Right kidney (tissue), 1 donor: Measurements from ENCODE around the gene PDCD7.
"Not testable (repeated sequence)": the region's sequence is repeated elsewhere in the genome, so short reads cannot be mapped to it uniquely, and the experiment has no call there.

Experiments
- DNase-seq: peaks from one replicate; pipeline ENCODE4 v3.0.0-alpha.2; 2016

The PDCD7 gene

DNA sequence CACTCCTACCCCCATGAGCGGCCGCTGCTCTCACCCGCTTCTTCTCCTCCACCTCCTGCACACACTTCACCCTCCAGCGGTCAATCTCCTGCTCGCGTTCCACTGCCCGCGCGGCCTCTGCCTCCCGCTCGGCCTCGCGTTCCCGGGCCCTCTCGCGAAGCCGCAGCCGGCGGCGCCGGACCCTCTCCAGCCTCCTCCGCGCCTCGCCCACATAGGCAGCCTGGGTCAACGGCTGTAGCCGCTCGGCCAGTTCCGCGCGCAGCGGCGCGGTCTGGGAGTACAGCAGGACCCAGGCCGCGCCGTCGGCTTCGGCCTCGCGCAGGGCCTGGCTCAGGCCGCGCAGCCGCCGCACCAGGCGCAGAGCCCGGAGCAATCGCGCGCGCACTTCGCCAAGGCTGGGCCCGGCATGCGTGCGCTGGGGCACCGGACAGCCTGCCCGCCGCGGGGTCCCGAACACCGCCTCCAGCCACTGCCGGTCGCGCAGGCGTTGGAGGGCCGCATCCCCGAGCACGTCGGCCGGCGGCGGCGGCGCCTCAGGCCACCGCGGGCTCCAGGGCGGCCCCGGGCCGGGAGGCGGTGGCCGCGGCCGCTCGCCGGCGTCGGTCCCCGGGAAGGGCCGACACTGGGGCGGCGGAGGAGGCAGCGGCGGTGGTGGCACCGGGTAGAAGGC lies 595 bp downstream of the PDCD7 start:
- DNase-seq = peak; percentile 87

DNA sequence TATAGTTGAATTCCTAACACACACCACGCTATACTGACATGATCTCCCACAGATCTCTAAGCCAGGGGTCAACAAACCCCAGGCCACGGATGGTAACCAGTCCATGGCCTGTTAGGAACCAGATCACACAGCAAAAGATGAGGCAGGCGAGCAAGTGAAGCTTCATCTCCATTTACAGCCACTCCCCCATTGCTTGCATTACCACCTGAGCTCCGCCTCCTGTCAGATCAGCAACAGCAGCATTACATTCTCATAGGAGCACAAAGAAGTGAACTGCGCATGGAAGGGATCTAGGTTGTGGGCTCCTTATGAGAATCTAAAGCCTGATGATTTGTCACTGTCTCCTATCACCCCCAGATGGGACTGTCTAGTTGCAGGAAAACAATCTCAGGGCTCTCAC lies 2.7 kb downstream of the PDCD7 start:
- DNase-seq = no peak

DNA sequence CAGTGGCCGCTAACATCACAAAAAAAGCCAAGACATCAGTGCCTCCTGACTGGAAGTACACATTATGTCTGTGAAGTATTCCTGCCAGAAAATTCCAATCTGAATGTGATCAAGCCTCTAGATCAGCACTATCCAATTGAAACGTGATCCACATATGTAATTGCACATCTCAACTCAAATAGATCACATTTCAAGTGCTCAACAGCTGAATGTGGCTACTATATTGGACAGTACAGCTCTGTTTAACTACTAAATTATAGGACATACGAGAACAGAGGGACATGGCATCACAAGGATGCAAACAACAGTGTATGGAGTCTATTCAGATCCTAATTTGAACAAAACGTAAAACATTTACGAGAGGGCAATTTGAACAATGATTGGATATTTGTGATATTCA lies 18.1 kb downstream of the PDCD7 start:
- DNase-seq = no peak

DNA sequence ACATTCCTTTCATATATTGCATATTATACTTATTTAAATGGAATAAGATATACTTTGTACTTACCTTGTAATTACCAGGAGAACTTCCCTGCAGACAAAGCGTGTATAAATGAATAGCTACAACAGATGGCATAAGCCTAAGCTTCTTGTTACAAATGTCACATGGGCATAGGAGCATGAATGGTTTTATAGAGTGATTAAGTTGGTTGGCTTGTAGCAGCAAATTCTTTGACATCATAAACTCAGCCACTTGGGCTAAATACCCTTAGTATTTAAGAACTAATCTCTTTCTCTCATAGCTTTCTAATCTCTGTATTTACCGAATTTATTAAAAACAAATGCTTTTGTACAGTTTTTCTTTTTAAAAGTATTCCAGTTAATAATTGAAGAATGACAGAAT lies 18.5 kb downstream of the PDCD7 start, which contains the start of gene UBAP1L:
Gene UBAP1L, minus strand, starts transcription at position 115 of the 400 bp plus-strand sequence. CDS start 8,985 bp downstream, outside the sequence.
- no peak for DNase-seq

DNA sequence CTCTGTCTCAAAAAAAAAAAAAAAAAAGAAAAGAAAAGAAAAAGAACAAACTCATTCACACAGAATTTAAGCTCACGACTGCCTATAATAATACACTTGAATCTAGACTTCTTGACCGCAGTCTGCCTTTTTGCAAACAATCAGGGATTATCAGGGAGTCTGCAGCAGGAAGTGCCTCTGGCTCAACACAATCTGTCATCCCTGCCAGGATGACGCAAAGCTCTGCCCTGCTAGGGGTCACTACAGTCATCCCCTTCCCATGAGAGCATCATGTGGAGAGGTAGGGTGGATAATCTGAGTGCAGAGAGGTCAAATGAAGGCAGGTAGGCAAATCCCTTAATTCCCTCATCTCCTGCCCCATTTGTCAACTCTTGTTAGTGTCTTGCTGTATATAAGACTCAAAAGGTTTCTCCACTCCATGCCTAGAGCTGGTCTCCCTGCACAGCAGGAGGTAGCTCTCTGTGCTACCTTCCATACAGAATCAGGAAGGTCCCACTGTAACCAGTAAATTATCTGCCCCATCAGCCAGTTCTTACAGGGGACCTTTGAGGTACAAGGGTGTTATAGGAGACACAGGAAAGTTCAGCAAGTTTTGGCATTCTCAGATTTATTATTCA lies 22.8 kb downstream of the PDCD7 start:
- DNase-seq = no peak

DNA sequence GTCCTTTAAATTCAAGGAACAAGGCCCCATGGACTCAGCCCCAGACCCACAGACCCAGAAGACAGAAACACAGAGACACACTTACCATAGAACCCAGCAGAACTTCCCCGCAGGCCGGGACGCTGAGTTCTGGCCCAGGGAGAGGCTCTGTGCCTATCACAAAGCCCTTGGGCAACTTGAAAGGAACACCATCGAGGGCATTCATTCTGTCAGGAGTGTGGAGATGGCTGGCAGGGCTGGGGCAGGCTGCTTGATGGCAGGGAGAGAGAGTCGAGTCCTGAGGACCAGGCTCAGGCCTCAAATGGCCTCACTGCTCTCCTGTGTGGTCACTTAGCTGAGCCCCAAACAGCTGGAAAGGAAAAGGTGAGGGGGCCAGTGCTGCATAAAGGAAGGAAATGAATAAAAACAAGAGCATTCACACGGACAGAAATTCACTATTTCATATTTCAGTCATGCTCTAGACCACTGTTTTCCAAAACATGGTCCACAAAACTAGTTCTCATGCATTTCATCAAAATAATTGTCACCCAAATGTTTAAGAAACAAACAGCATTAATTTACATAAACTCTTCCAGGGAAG lies 27.5 kb downstream of the PDCD7 start:
- DNase-seq = no peak

DNA sequence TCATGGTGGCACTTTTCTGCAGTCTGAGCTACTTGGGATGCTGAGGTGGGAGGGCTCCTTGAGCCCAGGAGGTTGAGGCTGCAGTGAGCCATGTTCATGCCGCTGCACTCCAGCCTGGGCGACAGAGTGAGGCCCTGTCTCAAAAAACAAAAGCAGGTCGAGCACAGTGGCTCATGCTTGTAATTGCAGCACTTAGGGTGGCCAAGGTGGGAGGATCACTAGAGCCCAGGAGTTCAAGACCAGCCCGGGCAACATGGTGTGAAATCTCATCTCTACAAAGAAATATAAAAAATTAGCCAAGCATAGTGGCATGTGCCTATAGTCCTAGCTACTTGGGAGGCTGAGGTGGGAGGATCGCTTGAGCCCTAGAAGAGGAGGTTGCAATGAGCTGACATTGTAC lies 28.6 kb downstream of the PDCD7 start:
- no peak for DNase-seq

DNA sequence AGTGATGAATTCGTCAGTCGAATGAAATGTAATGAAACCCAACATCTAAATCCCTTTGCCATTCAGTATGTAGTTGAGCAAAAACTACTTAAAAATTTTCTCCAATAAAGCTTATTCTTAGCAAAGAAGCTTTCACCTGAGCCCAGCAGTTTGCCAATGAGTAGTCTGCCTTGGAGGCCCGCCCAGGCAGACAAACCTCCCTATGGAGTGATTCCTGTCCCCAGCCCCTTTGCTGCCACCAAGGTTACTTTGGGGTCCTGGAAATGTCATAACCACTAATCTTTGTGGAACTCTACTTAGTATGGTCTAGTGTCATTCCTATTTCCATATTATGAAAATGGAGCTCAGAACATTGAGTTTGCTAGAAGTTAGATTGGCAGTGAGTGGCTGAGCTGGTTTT lies 30.7 kb downstream of the PDCD7 start:
- DNase-seq = no peak

DNA sequence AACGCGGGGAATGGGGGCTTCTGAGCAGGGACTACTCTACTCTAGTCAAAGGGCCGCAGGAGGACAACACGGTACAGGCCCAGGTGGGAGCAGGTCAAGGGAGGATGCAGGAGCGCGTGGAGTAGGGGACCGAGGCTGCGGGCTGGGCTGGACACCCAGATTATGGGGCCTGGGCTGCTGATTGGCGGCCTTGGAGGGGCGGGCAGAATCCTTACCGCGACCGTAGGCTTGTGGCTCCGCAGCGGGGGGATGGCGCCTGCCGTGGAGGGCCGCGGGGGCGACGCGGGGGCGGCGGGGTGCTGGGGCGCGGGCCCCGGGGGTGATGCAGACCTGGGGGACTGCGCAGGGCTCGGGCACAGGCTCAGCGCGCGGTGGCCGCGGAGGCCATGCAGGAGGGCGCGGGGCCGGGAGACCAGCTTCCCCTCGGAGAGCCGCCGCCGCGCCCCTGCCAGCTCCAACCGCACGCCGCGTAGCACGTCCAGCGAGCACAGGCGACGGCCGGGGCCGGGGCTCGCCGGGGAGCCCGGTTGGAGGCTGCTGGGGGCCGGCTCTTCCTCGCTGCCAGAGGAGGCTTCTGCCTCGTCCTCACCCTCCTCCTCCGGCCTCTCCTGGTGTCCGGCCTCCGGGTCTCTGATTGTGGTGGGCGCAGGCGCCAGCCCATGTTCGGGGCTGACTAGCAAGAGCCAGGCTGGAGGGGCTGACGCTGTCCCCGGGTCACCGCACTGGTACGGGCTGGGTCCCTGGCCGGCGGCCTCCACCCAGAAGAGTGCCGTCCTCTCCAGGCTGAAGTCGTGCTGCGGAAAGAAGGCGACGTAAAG lies 31.5 kb downstream of the PDCD7 start:
- no peak for DNase-seq

DNA sequence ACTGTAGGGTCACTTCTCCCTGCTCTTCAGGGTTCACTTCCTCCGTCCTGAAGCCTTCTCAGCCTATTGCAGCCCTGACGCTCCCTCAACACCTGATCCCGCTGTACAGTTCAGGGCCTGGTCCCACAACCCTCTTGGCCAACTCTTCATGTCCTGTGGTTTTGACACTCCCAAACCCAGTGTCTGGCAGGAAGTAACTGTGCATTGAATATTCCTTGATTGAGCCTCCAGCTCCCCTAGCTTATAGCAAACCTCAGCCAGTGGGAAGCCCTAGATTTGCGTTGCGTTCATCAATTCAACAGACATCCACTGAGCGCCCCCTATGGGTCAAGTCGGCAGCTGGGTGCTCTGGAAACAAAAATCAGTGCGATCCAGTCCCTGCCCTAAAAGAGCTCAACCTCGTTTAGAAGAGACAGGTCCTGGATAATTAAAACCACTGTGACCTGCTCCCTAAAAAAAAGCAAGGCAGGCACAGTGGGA lies 32.2 kb downstream of the PDCD7 start:
- DNase-seq = peak; percentile 67

DNA sequence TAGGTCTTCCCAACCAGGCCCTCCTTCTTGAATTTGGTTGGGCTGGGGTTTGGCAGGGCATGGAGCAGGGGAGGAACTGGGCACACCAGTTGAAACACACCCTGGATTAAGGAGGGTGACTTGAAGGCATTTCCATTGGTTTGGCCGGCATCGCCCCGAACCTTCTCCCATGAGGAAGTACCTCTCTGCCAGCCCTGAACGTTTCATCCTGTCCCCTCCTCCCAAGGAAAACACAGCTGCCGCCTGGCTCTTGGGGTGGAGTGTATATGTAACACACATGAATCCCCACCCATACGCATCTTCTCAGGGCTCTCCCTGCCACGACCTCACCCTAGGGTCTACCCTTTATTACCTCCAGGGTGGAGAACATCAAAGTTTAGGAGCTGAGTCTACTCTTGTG lies 33.2 kb downstream of the PDCD7 start:
- DNase-seq = no peak

DNA sequence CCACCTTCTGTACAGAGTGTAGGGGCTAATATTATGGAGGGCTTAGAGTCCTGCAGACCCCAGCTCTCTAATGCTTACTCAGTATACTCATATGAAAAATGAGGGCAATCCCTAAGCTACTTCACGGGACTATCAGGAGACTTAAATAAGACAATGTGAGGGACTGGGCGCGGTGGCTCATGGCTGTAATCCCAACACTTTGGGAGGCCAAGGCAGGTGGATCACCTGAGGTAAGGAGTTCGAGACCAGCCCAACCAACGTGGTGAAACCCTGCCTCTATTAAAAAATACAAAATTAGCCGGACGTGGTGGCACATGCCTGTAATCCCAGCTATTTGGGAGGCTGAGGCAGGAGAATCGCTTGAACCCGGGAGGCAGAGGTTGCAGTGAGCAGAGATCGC lies 33.8 kb downstream of the PDCD7 start:
- not testable (repeated sequence) for DNase-seq

DNA sequence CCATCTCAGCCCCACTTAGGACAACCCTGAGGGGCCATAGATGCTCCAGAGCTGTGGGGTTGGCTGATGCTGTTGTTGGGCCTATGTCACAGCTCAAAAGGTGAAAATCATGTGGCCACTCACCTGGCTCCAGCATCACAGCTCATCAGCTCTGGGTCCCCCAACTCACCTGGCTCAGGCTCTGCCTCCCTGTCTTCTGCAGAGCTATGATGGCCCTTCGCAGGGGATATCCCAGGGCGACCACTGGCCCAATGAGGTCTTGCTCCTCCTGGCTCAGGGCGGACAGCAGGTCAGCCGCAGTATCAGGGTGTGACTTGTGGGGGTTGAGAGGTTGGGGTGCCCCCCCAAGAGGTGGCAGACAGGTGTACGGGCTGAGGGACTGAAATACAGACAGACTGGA lies 34.3 kb downstream of the PDCD7 start:
- DNase-seq = no peak

DNA sequence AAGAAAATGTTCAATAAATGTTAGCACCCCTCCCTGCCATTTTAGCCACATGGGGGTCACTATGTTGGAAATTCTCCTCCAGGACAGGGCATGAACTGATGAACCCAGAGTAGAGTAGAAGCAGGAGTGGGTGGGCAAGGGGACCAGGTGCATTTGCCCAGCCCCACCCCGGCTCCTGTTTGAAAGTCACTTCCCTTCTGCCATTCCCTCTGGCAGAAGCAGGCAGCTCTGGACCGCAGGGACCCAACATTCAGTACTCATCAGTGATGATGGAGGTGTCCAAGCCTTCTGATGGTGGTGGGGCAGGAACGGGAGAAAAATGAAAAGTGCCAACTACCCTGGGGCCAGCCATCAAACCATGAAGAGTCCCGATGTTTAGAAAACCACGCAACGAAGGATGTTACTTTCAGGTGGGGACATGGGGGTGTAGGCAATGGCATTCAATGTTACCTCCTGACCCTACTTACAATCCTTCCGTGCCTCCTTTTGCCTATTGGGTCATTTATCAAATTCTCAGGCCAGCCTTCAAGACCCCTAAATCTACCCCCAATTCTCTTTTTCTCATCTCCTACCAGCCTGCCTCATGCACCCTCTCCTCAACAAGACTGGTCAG lies 35.9 kb downstream of the PDCD7 start:
- DNase-seq = no peak

DNA sequence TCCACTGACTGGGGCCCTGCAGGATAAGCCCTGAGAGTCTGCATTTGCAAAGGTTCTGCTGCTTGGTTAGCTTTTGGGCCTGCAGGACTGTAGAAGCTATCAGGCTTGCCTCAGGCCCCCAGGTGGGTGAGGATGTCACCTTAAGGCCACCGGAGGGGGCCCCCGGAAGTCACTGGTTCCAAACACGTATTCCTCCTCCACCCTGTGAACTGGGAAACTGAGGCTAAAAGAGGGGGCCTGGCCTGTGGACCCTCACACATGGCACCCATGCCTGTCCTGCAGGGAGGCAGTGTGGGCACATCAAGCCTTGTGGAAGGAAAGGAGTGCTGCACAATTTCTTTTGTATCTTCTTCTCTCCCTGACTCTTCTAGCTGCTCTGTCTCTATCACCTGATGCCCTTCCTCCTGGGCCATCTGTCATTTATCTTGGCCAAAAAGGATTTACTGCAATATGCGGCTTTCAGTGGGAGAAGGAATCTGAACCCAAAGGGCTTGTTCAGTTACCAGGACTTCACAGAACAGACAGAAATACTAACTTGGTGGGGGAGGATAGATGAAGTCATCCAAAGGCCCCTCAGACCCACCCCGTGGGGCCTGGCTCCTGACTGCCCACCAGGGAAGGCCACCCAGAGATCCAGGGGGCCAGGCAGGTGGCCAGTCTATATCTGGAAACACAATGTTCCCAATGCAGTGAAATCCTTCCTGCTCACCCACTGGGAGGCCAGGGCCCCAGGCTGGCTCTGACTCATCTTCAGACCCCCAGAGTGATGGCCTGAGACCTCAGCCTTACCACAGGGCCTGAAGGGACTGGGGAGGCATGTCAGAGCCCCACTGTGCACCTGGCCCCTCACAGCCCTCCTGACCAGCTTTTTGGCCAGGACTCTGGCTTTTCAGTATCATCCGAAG lies 36.9 kb downstream of the PDCD7 start:
- no peak for DNase-seq

DNA sequence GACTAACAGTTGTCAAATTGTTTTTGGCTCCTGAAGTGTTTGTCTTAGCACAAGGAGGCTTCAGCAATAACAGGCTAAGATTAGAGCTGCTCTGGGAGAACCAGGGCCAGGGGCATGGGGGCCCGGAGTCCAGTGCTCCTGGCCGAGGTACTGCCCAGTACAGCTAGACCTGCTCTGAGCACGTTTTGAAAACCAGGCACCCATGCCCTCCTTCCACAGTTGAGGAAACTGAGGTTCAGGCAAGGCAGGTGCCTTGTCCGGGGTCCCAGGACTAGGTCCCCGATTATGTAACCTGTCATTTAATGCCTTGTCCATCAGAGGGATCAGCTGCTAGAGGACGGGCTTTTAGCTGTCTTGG lies 37.9 kb downstream of the PDCD7 start:
- no peak for DNase-seq

DNA sequence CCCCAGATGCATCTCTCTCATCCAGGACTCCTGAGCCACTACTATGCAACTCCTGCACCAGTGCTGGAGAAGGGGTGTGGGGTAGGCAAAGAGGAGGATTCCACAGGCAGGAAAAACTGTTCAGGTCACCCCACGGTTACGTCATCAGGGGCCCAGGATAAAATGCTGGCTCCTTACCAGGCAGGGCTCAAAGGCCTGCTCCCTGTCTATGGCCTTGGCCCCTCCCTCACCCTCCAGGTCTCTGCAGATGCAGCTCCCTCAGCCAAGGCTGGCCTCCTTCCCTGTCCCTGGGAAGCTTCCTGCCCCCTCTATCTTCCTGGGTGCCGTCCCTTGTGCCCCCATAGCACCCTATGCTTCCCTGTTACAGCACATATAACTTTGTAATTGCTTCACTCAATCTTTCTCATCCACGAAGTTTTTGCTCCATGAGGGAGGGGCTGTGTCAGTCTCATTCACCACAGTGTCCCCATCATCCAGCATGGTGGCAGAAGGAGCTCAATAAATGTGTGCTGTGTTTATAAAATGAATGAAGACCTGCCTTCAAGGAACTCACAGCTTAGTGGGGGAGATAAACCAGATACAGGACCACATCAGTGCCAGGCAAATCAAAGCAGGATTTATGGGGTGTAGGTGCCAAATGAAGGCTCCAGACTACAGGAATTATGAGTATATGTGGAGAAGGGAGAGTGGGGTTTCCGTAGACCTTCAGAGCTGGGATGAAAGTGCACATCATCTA lies 38.4 kb downstream of the PDCD7 start:
- no peak for DNase-seq

DNA sequence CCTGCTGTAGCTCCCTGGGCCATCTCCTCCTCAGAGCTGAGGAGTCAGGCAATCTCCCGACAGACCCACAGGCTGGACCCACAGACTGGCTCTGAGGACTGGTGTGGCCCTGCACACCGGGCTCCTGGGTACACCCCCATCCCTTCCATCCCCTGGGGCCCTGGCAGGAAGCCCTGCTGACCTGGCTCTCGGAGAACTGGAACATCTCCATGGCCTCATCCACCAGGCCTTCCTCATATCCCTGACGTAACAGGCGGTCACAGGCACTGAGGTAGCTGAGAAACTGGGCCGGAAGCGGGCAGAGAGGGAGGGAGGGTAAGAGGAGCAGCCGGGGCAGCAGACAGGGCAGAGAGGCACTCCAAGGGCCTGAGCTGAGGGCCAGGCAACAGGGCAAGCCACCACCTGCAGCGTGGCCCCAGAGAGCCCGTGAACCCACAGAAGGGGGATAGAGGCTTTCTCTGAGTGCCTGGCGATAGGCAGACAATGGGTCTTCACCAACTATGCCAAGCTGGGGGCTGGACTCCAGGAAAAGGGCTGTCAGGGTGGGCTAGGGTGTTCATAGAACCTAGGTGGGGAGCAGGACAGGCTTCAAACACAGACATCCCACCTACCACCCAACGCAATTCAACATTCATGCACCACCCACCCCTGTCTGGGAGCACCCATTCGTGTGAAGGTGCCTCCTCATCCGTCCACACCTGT lies 39.2 kb downstream of the PDCD7 start:
- DNase-seq = no peak

DNA sequence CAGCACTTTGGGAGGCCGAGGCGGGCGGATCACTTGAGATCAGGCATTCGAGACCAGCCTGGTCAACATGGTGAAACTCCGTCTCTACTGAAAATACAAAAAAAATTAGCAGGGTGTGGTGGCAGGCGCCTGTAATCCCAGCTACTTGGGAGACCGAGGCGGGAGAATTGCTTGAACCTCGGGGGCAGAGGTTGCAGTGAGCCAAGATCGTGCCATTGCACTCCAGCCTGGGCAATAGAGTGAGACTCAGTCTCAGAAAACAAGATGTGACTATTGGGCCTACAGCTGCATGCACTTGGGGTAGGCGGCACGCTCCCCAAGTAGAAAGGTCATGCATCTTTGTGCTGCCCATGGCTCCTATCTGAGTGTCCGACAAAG lies 39.8 kb downstream of the PDCD7 start:
- DNase-seq = not testable (repeated sequence)
